Keratinocyte (primary cell): ENCODE measurements around the gene CPTP. TPM values are rescaled to one million over a fixed set of nuclear protein-coding genes. Genes with fewer than 3 reads are reported as not detected.

ENCODE experiments used
- DNase-seq: peaks from one replicate; pipeline ENCODE4 v3.0.0-alpha.2; 2011; ENCODE audit warnings: low read depth, missing footprints, low spot score
- FAIRE-seq: peaks from 2 replicates; lab custom pipeline; 2011; peaks lifted over from hg19 to GRCh38; lab: Jason Lieb, UNC
- H2AFZ ChIP-seq: 2 replicates; pipeline ENCODE4 v1.6.0; 2012; ENCODE audit warnings: low read length, control low read depth, inconsistent platforms; ENCODE audit not compliant: control insufficient read depth
- H3K27ac ChIP-seq: 2 replicates; pipeline ENCODE4 v1.5.1; 2011; ENCODE audit warnings: low read length; ENCODE audit not compliant: control insufficient read depth, insufficient read depth
- H3K27me3 ChIP-seq: 3 replicates; pipeline ENCODE4 v1.6.0; 2011; ENCODE audit warnings: low read length; ENCODE audit not compliant: control insufficient read depth, insufficient read depth; ENCODE audit errors: extremely low read depth
- H3K36me3 ChIP-seq, 2 experiments: 2 replicates in 1 of 2; 3 replicates in 1 of 2; pipeline ENCODE4 v1.5.1; 2011; ENCODE audit warnings: low read length in 2 of 2, mild to moderate bottlenecking in 1 of 2; ENCODE audit not compliant: control insufficient read depth in 2 of 2, insufficient read depth in 2 of 2; ENCODE audit errors: extremely low read depth in 1 of 2
- H3K4me1 ChIP-seq: 3 replicates; pipeline ENCODE4 v1.5.1; 2011; ENCODE audit warnings: low read length; ENCODE audit not compliant: control insufficient read depth, insufficient read depth; ENCODE audit errors: extremely low read depth
- H3K4me2 ChIP-seq: 3 replicates; pipeline ENCODE4 v1.6.0; 2011; ENCODE audit warnings: low read depth, low read length; ENCODE audit not compliant: control insufficient read depth, insufficient read depth; ENCODE audit errors: extremely low read depth
- H3K4me3 ChIP-seq, 3 experiments: fragments of 200-600 bp in 1 of 3; sonication (generic) in 1 of 3; 2 replicates in 2 of 3; 3 replicates in 1 of 3; pipeline ENCODE4 v1.5.1; 2011 to 2016; ENCODE audit warnings: low read length in 3 of 3, mild to moderate bottlenecking in 3 of 3, control low read depth in 2 of 3, inconsistent platforms in 1 of 3, low read depth in 1 of 3, mixed read lengths in 1 of 3, mixed run types in 1 of 3, moderate library complexity in 1 of 3; ENCODE audit not compliant: control insufficient read depth in 2 of 3, insufficient read depth in 2 of 3; ENCODE audit errors: extremely low read depth in 1 of 3
- H3K79me2 ChIP-seq: 2 replicates; pipeline ENCODE4 v1.6.0; 2012; ENCODE audit warnings: low read length; ENCODE audit not compliant: control insufficient read depth, insufficient read depth
- H3K9ac ChIP-seq: 3 replicates; pipeline ENCODE4 v1.6.0; 2011; ENCODE audit warnings: low read length; ENCODE audit not compliant: control insufficient read depth, insufficient read depth; ENCODE audit errors: extremely low read depth
- H3K9me1 ChIP-seq: 3 replicates; pipeline ENCODE4 v1.6.0; 2011; ENCODE audit warnings: low read length; ENCODE audit not compliant: control insufficient read depth, insufficient read depth; ENCODE audit errors: extremely low read depth
- H3K9me3 ChIP-seq: 2 replicates; pipeline ENCODE4 v1.5.1; 2012; ENCODE audit warnings: low read depth, low read length; ENCODE audit not compliant: control insufficient read depth
- H4K20me1 ChIP-seq: 3 replicates; pipeline ENCODE4 v1.6.0; 2011; ENCODE audit warnings: low read length; ENCODE audit not compliant: control insufficient read depth, insufficient read depth; ENCODE audit errors: extremely low read depth
- CTCF ChIP-seq, 3 experiments: IDR thresholded peaks in 1 of 3; conservative IDR thresholded peaks in 1 of 3; optimal IDR thresholded peaks in 1 of 3; 2 replicates in 2 of 3; 3 replicates in 1 of 3; pipeline versions ENCODE3 to v1.5.1; 2011; ENCODE audit warnings: low read length in 3 of 3, mild to moderate bottlenecking in 3 of 3, moderate library complexity in 2 of 3, control low read depth in 1 of 3, inconsistent platforms in 1 of 3; ENCODE audit not compliant: insufficient read depth in 2 of 3; ENCODE audit errors: extremely low read depth in 1 of 3
- EZH2 ChIP-seq: IDR thresholded peaks from one replicate; pipeline ENCODE4 v1.6.1; 2012; ENCODE audit warnings: inconsistent platforms, mild to moderate bottlenecking, low read length, moderate library complexity
- dilution Hi-C: fragments of 300-500 bp; cut with MboI; formaldehyde crosslinking; loops from one replicate; pipeline ENCODE4 v1.7.0; 2020; ENCODE audit warnings: low sequenced_read_pairs; ENCODE audit not compliant: extremely low pct_ligation_motif_present
- polyA plus RNA-seq, 5 experiments: library from polyadenylated mRNA; depleted of rRNA in 3 of 5; stranded (reverse) in 3 of 5; stranded (forward) in 1 of 5; unstranded in 1 of 5; fragments of >200 nt; gene quantifications; 1 replicate in 1 of 5; 2 replicates in 3 of 5; 3 replicates in 1 of 5; pipeline versions ENCODE4 v1.2.1 to v1.2.3, GENCODE V29; 2011 to 2012; ENCODE audit warnings: missing spikeins in 2 of 5, low read depth in 1 of 5, low replicate concordance in 1 of 5

CPTP gene
- polyA plus RNA-seq, 1 donor (not counting 4 experiments of a cell fraction or from before 2014, with no cell fraction given) = 5.8 TPM

- peaks cover 3 to 8% of the 10 kb centered on the region in 2 experiments for H3K36me3 ChIP-seq
- peaks cover 12% of the 10 kb centered on the region for H3K4me1 ChIP-seq
- dilution Hi-C loops = no loop called here
- H3K9ac ChIP-seq = peak overlapping the region; percentile 94
- TF ChIP-seq CTCF (optimal IDR thresholded peaks at IDR 0.05 in 1 of 3, IDR thresholded peaks at IDR 0.05 in 1 of 3, conservative IDR thresholded peaks at IDR 0.05 in 1 of 3; ENCODE audit: extremely low read depth in 1 of 3, insufficient read depth in 2 of 3, low read length in 3 of 3) = no peak
- TF ChIP-seq EZH2 = no peak
- no peaks in the 10 kb centered on the region for H4K20me1 ChIP-seq
- peak overlapping the region; percentile 76 for H3K27ac ChIP-seq
- FAIRE-seq (no peak), DNase-seq (no peak)
- no peaks in the 10 kb centered on the region for H3K27me3 ChIP-seq
- H3K79me2 ChIP-seq = peaks cover 30% of the 10 kb centered on the region
- peak overlapping the region; percentile 27 for H2AFZ ChIP-seq
- peak overlapping the region; percentile 89 to 97 (median 89) for H3K4me3 ChIP-seq
- peak overlapping the region; percentile 97 for H3K4me2 ChIP-seq
- no peaks in the 10 kb centered on the region for H3K9me1 ChIP-seq
- no peaks in the 10 kb centered on the region for H3K9me3 ChIP-seq
Measured at GRCh38 chr1:1373815-1374588, 49.4 kb downstream of the CPTP start.

DNA sequence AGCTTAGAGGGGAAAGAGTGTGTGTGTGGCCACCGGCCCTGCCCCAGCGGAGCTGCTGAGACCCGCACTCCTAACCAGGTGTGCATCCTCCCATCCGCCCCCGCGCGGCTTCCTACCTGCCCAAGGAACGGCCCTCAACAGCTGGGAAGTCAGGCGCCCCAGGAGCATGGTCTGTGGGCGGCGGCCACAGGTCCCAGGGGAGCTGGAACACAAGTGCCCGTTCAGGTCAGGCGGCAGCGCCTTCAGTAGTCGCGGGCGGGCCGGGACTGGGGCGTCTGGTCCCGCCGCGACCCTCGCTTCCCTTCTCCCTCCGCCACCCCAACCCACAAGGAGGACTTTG lies 50.0 kb downstream of the CPTP start:
- Histone ChIP-seq H3K4me2 (peak overlapping the region; percentile 97), H3K27me3 (no peaks in the 10 kb centered on the region), H3K27ac (peak overlapping the region; percentile 76), H3K9ac (peak overlapping the region; percentile 94), H3K4me1 (peaks cover 12% of the 10 kb centered on the region), H3K9me1 (no peaks in the 10 kb centered on the region), H3K9me3 (no peaks in the 10 kb centered on the region), H3K4me3 (peak overlapping the region; percentile 89 to 97 (median 89)), H2AFZ (peak overlapping the region; percentile 43), H3K79me2 (peaks cover 30% of the 10 kb centered on the region), H3K36me3 (peaks cover 3 to 8% of the 10 kb centered on the region in 2 experiments), H4K20me1 (no peaks in the 10 kb centered on the region)
- DNase-seq = no peak
- dilution Hi-C loops = no loop called here
- FAIRE-seq = no peak
- TF ChIP-seq CTCF (optimal IDR thresholded peaks at IDR 0.05 in 1 of 3, IDR thresholded peaks at IDR 0.05 in 1 of 3, conservative IDR thresholded peaks at IDR 0.05 in 1 of 3; ENCODE audit: extremely low read depth in 1 of 3, insufficient read depth in 2 of 3, low read length in 3 of 3) = no peak
- TF ChIP-seq EZH2 = no peak
